Skeletal muscle satellite cell (primary cell): ENCODE data around the gene SYMPK.

Source experiments
- H3K27me3 ChIP-seq: 2 replicates; pipeline ENCODE4 v1.7.0; 2013; ENCODE audit warnings: low read length; ENCODE audit not compliant: control insufficient read depth, insufficient read depth
- H3K36me3 ChIP-seq: 2 replicates; pipeline ENCODE4 v1.7.0; 2013; ENCODE audit warnings: mild to moderate bottlenecking, control low read depth, low read length; ENCODE audit not compliant: insufficient read depth
- H3K4me1 ChIP-seq: 2 replicates; pipeline ENCODE4 v1.7.0; 2013; ENCODE audit warnings: low read length; ENCODE audit not compliant: control insufficient read depth, insufficient read depth
- H3K4me2 ChIP-seq: 2 replicates; pipeline ENCODE4 v1.7.0; 2013; ENCODE audit warnings: mild to moderate bottlenecking, low read length
- H3K4me3 ChIP-seq: 2 replicates; pipeline ENCODE4 v1.7.0; 2013; ENCODE audit warnings: low read length
- H3K9ac ChIP-seq: 2 replicates; pipeline ENCODE4 v1.7.0; 2013; ENCODE audit warnings: mild to moderate bottlenecking, low read depth, low read length, moderate library complexity
- H3K9me3 ChIP-seq: replicated peaks from 2 replicates; pipeline ENCODE4 v1.7.0; 2013; ENCODE audit warnings: mild to moderate bottlenecking, control low read depth, low read length

The SYMPK gene

GRCh38 chr19:45790942-45791341 lies 72.0 kb downstream of the SYMPK start:
- Histone ChIP-seq H3K4me1 (peaks cover 15% of the 10 kb centered on the region), H3K36me3 (peaks cover 39% of the 10 kb centered on the region), H3K4me2 (peak overlapping the region; percentile 88), H3K27me3 (no peaks in the 10 kb centered on the region), H3K9ac (peak overlapping the region; percentile 90), H3K9me3 (no peaks in the 10 kb centered on the region), H3K4me3 (peak overlapping the region; percentile 82)

GRCh38 chr19:45789035-45789786 lies 73.7 kb downstream of the SYMPK start:
- H3K9me3 ChIP-seq: no peaks in the 10 kb centered on the region

GRCh38 chr19:45786533-45786894 lies 76.4 kb downstream of the SYMPK start:
- no peak overlapping the region for H3K9ac ChIP-seq
- no peaks in the 10 kb centered on the region for H3K27me3 ChIP-seq
- peaks cover 49% of the 10 kb centered on the region for H3K4me1 ChIP-seq
- H3K36me3 ChIP-seq: peaks cover 52% of the 10 kb centered on the region
- no peak overlapping the region for H3K4me2 ChIP-seq
- H3K9me3 ChIP-seq: no peaks in the 10 kb centered on the region
- H3K4me3 ChIP-seq: no peak overlapping the region

More at GRCh38 chr19:45789035-45789786, 73.7 kb downstream of the SYMPK start:
- peaks cover 52% of the 10 kb centered on the region for H3K36me3 ChIP-seq
- peaks cover 30% of the 10 kb centered on the region for H3K4me1 ChIP-seq
- H3K4me3 ChIP-seq: no peak overlapping the region
- no peaks in the 10 kb centered on the region for H3K27me3 ChIP-seq
- H3K9ac ChIP-seq: no peak overlapping the region
- no peak overlapping the region for H3K4me2 ChIP-seq

- peaks cover 51% of the 10 kb centered on the region for H3K36me3 ChIP-seq
- H3K4me1 ChIP-seq: peaks cover 49% of the 10 kb centered on the region
- no peak overlapping the region for H3K9ac ChIP-seq
- no peaks in the 10 kb centered on the region for H3K9me3 ChIP-seq
- H3K4me3 ChIP-seq: no peak overlapping the region
- no peaks in the 10 kb centered on the region for H3K27me3 ChIP-seq
- no peak overlapping the region for H3K4me2 ChIP-seq
Observed at GRCh38 chr19:45785781-45786532, 77.0 kb downstream of the SYMPK start.

GRCh38 chr19:45785097-45785496 lies 77.8 kb downstream of the SYMPK start:
- no peak overlapping the region for H3K4me3 ChIP-seq
- peak overlapping the region; percentile 12 for H3K9ac ChIP-seq
- H3K36me3 ChIP-seq: peaks cover 46% of the 10 kb centered on the region
- H3K9me3 ChIP-seq: no peaks in the 10 kb centered on the region
- H3K4me2 ChIP-seq: no peak overlapping the region
- peaks cover 55% of the 10 kb centered on the region for H3K4me1 ChIP-seq
- no peaks in the 10 kb centered on the region for H3K27me3 ChIP-seq

GRCh38 chr19:45784096-45784495 lies 78.9 kb downstream of the SYMPK start:
- Histone ChIP-seq H3K27me3 (no peaks in the 10 kb centered on the region), H3K4me1 (peaks cover 58% of the 10 kb centered on the region), H3K9me3 (no peaks in the 10 kb centered on the region), H3K4me2 (peak overlapping the region; percentile 78), H3K36me3 (peaks cover 51% of the 10 kb centered on the region), H3K4me3 (no peak overlapping the region), H3K9ac (peak overlapping the region; percentile 80)

GRCh38 chr19:45782820-45783785 lies 79.8 kb downstream of the SYMPK start:
- Histone ChIP-seq H3K9ac (peak overlapping the region; percentile 80), H3K4me3 (peak overlapping the region; percentile 74), H3K4me2 (peak overlapping the region; percentile 82), H3K4me1 (peaks cover 58% of the 10 kb centered on the region), H3K27me3 (no peaks in the 10 kb centered on the region), H3K9me3 (no peaks in the 10 kb centered on the region), H3K36me3 (peaks cover 51% of the 10 kb centered on the region)

GRCh38 chr19:45782162-45782691 lies 80.7 kb downstream of the SYMPK start, which contains the start of gene DMPK:
Gene DMPK (minus strand): TSS chr19:45782490. CDS start chr19:45782352, 138 bp downstream.
- peaks cover 58% of the 10 kb centered on the region for H3K4me1 ChIP-seq
- no peaks in the 10 kb centered on the region for H3K27me3 ChIP-seq
- peak within 1 kb of the TSS; percentile 74 for H3K4me3 ChIP-seq
- peak within 1 kb of the TSS; percentile 80 for H3K9ac ChIP-seq
- peaks cover 53% of the 10 kb centered on the region for H3K36me3 ChIP-seq
- peak within 1 kb of the TSS; percentile 82 for H3K4me2 ChIP-seq
- H3K9me3 ChIP-seq: no peaks in the 10 kb centered on the region

GRCh38 chr19:45781214-45782161 lies 81.5 kb downstream of the SYMPK start:
- H3K9me3 ChIP-seq: no peaks in the 10 kb centered on the region
- H3K36me3 ChIP-seq: peaks cover 53% of the 10 kb centered on the region
- H3K4me3 ChIP-seq: peak overlapping the region; percentile 74
- H3K27me3 ChIP-seq: no peaks in the 10 kb centered on the region
- H3K4me2 ChIP-seq: peak overlapping the region; percentile 82
- H3K4me1 ChIP-seq: peaks cover 58% of the 10 kb centered on the region
- H3K9ac ChIP-seq: peak overlapping the region; percentile 70
